Glomerular endothelial cell (primary cell): ENCODE results near the gene HHIPL2. TPM values are rescaled to one million over a fixed set of nuclear protein-coding genes. Genes with fewer than 3 reads are reported as not detected.
"Not testable (repeated sequence)": the region's sequence is repeated elsewhere in the genome, so short reads cannot be mapped to it uniquely, and the experiment has no call there.

ENCODE experiments used
- DNase-seq: peaks from one replicate; pipeline ENCODE4 v3.0.0-alpha.2; 2011; ENCODE audit warnings: low read depth, low spot score; ENCODE audit errors: extremely low read depth
- total RNA-seq: library from RNA; depleted of rRNA; stranded (reverse); fragments of >200 nt; gene quantifications from 2 replicates; pipeline ENCODE4 v1.2.3, GENCODE V29; 2015

The HHIPL2 gene
- total RNA-seq, 1 donor from 2014 or later = not detected

DNA sequence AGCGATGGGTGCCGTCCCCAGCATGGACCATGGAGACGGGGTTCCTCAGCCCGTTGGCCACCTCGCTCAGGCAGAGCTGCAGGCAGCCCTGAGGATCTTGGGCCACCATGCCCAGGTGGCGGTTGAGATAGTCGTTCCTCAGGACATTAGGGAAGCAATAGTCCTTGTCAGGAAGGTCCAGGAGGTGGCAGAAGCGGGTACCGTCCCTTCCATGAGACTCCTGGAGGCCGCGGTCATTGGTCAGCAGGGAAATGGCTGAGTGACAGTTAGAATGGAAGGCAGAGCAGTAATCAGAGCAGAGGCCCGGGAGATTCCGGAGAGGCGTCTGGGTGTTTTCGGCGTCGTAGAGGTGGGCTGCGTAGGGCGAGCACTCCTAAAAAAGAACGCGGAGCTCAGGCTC lies 4.1 kb downstream of the HHIPL2 start:
- no peak for DNase-seq

DNA sequence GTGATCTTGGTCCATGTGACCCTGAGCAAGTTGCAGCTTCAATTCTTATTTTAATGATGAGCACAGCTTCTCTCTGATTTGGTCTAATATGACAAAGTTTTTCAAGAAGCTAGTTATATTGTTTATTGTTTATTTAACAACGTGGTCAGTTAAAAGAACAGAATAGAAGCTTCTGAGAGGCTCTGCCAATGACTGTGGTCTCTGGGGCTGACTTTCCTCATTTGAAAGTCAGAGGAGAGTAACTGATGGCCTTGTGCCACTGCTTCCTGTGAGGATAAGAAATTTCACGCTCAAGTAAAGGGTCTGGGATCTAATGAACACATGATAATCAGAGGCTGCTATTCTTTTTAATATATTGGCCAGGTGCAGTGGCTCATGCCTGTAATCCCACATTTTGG lies 7.3 kb downstream of the HHIPL2 start:
- DNase-seq = no peak

- DNase-seq = no peak
These were observed 7.8 kb downstream of the HHIPL2 start for GRCh38 chr1:222539951-222540597.

- DNase-seq = no peak
These were observed 12.4 kb downstream of the HHIPL2 start for GRCh38 chr1:222535455-222535854.

GRCh38 chr1:222530852-222531251 lies 17.1 kb downstream of the HHIPL2 start:
- no peak for DNase-seq

DNA sequence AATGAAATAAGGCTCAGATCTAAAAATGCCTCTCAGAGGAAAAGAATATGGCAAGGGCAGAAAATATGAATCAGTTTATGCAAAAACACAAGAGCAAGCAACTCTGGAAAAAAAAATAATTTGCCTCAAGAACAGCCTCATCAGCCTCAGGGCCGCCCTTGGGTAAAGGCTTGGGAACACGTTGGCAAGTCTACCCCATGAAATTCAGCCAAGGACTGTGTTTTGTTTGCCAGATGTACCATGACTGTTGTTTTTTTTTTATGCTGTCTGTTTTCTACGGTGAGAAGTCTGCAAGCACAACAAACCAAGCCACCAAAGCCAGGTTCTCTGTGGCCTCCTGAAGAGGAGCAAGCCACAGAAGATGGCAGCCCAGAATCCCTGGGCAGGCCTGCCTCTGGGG lies 18.0 kb downstream of the HHIPL2 start:
- DNase-seq = no peak

- DNase-seq = no peak
These were observed 18.7 kb downstream of the HHIPL2 start for GRCh38 chr1:222529181-222529580.

DNA sequence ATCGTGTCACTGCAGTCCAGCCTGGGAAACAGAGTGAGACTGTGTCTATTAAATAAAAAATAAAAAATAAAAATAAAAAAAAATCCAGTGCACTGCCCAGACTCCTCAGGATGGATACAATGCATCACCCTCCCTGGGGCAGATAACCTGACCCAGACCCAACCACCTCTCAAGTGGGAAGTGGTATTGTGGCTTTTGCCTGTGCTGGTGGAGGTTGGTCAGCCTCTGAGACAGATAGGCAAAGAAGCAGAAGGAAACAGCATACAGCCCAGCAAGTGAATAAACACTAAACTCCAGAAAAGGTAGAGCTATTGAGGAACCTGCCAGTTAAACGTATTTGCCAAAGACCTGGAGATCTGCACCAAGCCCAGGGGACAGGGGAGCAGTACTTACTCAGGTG lies 22.0 kb downstream of the HHIPL2 start:
- no peak for DNase-seq

- no peak for DNase-seq
These were observed 24.1 kb downstream of the HHIPL2 start for GRCh38 chr1:222523852-222524251.

DNA sequence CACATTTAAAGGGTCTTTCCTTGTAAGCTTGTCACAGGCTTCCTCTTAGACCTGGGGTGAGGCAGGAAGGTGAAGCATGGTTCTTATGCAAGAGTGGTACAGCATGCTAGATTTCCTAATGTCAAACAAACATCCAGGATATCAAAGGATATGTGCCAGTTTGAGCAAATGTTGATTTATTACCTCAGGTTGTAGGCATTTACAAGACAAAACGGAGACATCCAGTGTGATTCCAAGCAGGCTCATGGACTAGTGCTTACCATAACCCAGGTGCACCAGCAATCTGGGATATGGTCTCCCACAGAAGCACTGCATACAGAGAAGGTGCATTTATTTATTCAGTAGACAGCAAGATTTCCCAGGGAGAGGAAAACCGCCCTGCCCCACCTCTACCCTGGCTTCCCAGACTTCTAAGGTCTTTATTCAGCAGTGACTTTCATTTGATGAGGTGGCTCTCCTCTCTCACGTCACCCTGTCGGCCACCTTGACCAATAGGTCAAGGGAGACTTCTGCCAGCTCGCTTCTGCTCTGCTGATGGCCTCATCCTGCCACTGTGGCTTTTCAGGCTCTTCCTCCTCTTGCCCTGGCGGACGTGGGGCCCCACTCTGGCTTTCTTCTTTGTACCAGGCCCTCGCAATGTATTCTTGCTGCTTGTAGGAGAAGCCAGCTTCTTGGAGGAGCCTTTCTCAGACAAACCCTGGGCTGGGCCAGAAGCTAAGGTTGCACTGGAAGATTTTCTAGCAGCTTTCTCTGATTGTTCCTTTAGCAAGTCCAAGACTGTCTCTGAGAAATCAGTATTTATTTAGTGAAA lies 25.6 kb downstream of the HHIPL2 start:
- no peak for DNase-seq

DNA sequence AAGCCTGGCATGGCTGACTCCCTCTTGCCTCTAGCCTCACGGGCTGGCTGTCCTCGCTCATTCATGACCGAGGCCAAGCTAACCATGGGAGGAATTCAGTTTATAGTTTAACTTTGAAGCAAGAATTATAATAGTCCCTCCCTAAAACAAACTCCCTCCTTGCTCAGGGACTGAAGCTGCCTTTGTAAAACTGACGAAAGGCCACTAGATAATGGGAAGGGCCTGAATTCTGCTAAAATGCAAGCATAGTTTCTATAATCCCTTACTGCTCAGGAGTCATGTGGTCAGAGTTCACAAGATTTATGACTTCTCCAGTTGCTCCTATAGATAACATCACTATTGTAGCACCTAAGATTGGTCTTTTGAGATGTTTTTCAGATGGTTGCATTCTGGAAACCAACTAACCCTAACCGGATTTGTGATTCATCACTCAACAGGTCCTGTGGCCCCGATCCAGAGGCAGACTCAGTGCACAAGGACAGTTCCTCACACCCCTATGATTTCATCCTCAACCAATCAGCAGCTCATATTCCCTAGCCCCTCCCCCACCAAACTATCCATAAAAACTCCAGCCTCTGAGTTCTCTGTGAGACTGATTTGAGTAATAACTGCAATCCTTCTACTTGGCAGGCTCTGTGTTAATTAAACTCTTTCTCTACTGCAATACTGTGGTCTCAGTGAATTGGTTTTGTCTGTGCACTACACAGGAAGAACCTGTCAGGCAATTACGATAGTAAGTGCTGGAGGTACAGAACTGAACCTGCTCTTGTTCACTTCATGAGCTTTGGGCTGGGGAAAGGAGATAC lies 26.4 kb downstream of the HHIPL2 start:
- DNase-seq = no peak

GRCh38 chr1:222489496-222489895 lies 58.4 kb downstream of the HHIPL2 start:
- not testable (repeated sequence) for DNase-seq

DNA sequence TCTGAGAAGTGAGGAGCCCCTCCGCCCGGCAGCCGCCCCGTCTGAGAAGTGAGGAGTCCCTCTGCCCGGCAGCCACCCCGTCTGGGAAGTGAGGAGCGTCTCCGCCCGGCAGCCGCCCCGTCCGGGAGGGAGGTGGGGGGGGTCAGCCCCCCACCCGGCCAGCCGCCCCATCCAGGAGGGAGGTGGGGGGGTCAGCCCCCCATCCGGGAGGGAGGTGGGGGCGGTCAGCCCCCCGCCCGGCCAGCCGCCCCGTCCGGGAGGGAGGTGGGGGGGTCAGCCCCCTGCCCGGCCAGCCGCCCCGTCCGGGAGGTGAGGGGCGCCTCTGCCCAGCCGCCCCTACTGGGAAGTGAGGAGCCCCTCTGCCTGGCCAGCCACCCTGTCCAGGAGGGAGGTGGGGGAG lies 60.1 kb downstream of the HHIPL2 start:
- DNase-seq = not testable (repeated sequence)

- not testable (repeated sequence) for DNase-seq
These were observed 63.9 kb downstream of the HHIPL2 start for GRCh38 chr1:222484005-222484404.

GRCh38 chr1:222479567-222479966 lies 68.3 kb downstream of the HHIPL2 start:
- DNase-seq = not testable (repeated sequence)

- DNase-seq = not testable (repeated sequence)
These were observed 71.5 kb downstream of the HHIPL2 start for GRCh38 chr1:222476436-222476835.

GRCh38 chr1:222473717-222474116 lies 74.2 kb downstream of the HHIPL2 start:
- not testable (repeated sequence) for DNase-seq

- not testable (repeated sequence) for DNase-seq
These were observed 74.9 kb downstream of the HHIPL2 start for GRCh38 chr1:222472776-222473540.
